ENCODE data around the gene RIC8B. TPM values are rescaled to one million over a fixed set of nuclear protein-coding genes. Genes with fewer than 3 reads are reported as not detected.

RIC8B gene
- total RNA-seq, 1 donor from 2014 or later: 22.5 TPM

- Mint-ChIP-seq H3K4me3 (no peak overlapping the region), H3K36me3 (peaks cover 26% of the 10 kb centered on the region), H3K27ac (no peak overlapping the region), H3K27me3 (ENCODE audit: low read depth) (no peaks in the 10 kb centered on the region), H3K4me1 (no peaks in the 10 kb centered on the region), H3K9me3 (no peaks in the 10 kb centered on the region)
- no peak for TF ChIP-seq CTCF (IDR thresholded peaks at IDR 0.05; ENCODE audit: unreplicated experiment)
- DNase-seq (ENCODE audit: low spot score in 2 of 2, unreplicated experiment in 2 of 2): no peak
Measured at GRCh38 chr12:106885026-106885425, 110.5 kb downstream of the RIC8B start.

- no peak for TF ChIP-seq CTCF (IDR thresholded peaks at IDR 0.05; ENCODE audit: unreplicated experiment)
- no peak for DNase-seq (ENCODE audit: low spot score in 2 of 2, unreplicated experiment in 2 of 2)
- Mint-ChIP-seq H3K27me3 (ENCODE audit: low read depth) (no peaks in the 10 kb centered on the region), H3K4me3 (no peak overlapping the region), H3K4me1 (no peaks in the 10 kb centered on the region), H3K36me3 (peaks cover 24% of the 10 kb centered on the region), H3K9me3 (no peaks in the 10 kb centered on the region), H3K27ac (no peak overlapping the region)
Measured at GRCh38 chr12:106885541-106886249, 111.2 kb downstream of the RIC8B start.

GRCh38 chr12:106886932-106887331, 112.5 kb downstream of the RIC8B start:
- Mint-ChIP-seq H3K9me3 (no peaks in the 10 kb centered on the region), H3K36me3 (peaks cover 15% of the 10 kb centered on the region), H3K4me3 (no peak overlapping the region), H3K4me1 (no peaks in the 10 kb centered on the region), H3K27me3 (ENCODE audit: low read depth) (no peaks in the 10 kb centered on the region), H3K27ac (no peak overlapping the region)
- no peak for DNase-seq (ENCODE audit: low spot score in 2 of 2, unreplicated experiment in 2 of 2)
- TF ChIP-seq CTCF (IDR thresholded peaks at IDR 0.05; ENCODE audit: unreplicated experiment): no peak

GRCh38 chr12:106888348-106888970, 114.0 kb downstream of the RIC8B start:
- peaks cover 7% of the 10 kb centered on the region for H3K36me3 Mint-ChIP-seq
- no peak overlapping the region for H3K27ac Mint-ChIP-seq
- no peak for TF ChIP-seq CTCF (IDR thresholded peaks at IDR 0.05; ENCODE audit: unreplicated experiment)
- no peak for DNase-seq (ENCODE audit: low spot score in 2 of 2, unreplicated experiment in 2 of 2)
- H3K4me1 Mint-ChIP-seq: no peaks in the 10 kb centered on the region
- H3K4me3 Mint-ChIP-seq: no peak overlapping the region
- no peaks in the 10 kb centered on the region for H3K27me3 Mint-ChIP-seq (ENCODE audit: low read depth)
- H3K9me3 Mint-ChIP-seq: peaks cover 4% of the 10 kb centered on the region

GRCh38 chr12:106889326-106889725, 114.8 kb downstream of the RIC8B start:
- peaks cover 4% of the 10 kb centered on the region for H3K9me3 Mint-ChIP-seq
- no peak for TF ChIP-seq CTCF (IDR thresholded peaks at IDR 0.05; ENCODE audit: unreplicated experiment)
- DNase-seq (ENCODE audit: low spot score in 2 of 2, unreplicated experiment in 2 of 2): no peak
- no peak overlapping the region for H3K4me3 Mint-ChIP-seq
- H3K36me3 Mint-ChIP-seq: peaks cover 3% of the 10 kb centered on the region
- H3K27ac Mint-ChIP-seq: no peak overlapping the region
- no peaks in the 10 kb centered on the region for H3K4me1 Mint-ChIP-seq
- no peaks in the 10 kb centered on the region for H3K27me3 Mint-ChIP-seq (ENCODE audit: low read depth)
